Astrocyte (in vitro differentiated cells and primary cell): ENCODE data around the gene ELMO3. TPM values are rescaled to one million over a fixed set of nuclear protein-coding genes. Genes with fewer than 3 reads are reported as not detected.

Source experiments
- DNase-seq: peaks from one replicate; pipeline ENCODE4 v3.0.0-alpha.2; 2010; ENCODE audit warnings: low read depth
- FAIRE-seq: peaks from 2 replicates; lab custom pipeline; 2011; peaks lifted over from hg19 to GRCh38; lab: Jason Lieb, UNC
- H2AFZ ChIP-seq: 2 replicates; pipeline ENCODE4 v1.6.0; 2012; ENCODE audit warnings: low read depth, low read length, inconsistent platforms
- H3K27ac ChIP-seq: 2 replicates; pipeline ENCODE4 v1.5.1; 2011; ENCODE audit warnings: low read depth, low read length, inconsistent platforms
- H3K27me3 ChIP-seq: 2 replicates; pipeline ENCODE4 v1.6.0; 2011; ENCODE audit warnings: low read length, inconsistent platforms; ENCODE audit not compliant: insufficient read depth
- H3K36me3 ChIP-seq: 2 replicates; pipeline ENCODE4 v1.5.1; 2011; ENCODE audit warnings: low read length, inconsistent platforms; ENCODE audit not compliant: insufficient read depth
- H3K4me1 ChIP-seq: 2 replicates; pipeline ENCODE4 v1.5.1; 2011; ENCODE audit warnings: low read length, inconsistent platforms; ENCODE audit not compliant: insufficient read depth
- H3K4me2 ChIP-seq: 2 replicates; pipeline ENCODE4 v1.6.0; 2012; ENCODE audit warnings: low read length, inconsistent platforms
- H3K4me3 ChIP-seq: 2 replicates; pipeline ENCODE4 v1.5.1; 2011; ENCODE audit warnings: low read depth, mild to moderate bottlenecking, low read length, inconsistent platforms; ENCODE audit not compliant: insufficient read depth
- H3K79me2 ChIP-seq: 2 replicates; pipeline ENCODE4 v1.6.0; 2012; ENCODE audit warnings: mild to moderate bottlenecking, low read length, inconsistent platforms; ENCODE audit not compliant: insufficient read depth
- H3K9ac ChIP-seq: 2 replicates; pipeline ENCODE4 v1.6.0; 2012; ENCODE audit warnings: mild to moderate bottlenecking, low read length, inconsistent platforms
- H3K9me3 ChIP-seq: 2 replicates; pipeline ENCODE4 v1.5.1; 2012; ENCODE audit warnings: low read depth, mild to moderate bottlenecking, low read length, inconsistent platforms; ENCODE audit not compliant: insufficient read depth
- H4K20me1 ChIP-seq: 2 replicates; pipeline ENCODE4 v1.6.0; 2012; ENCODE audit warnings: low read length, inconsistent platforms; ENCODE audit not compliant: insufficient read depth
- H3K27ac Mint-ChIP-seq: one replicate; pipeline ENCODE4 v1.8.0; 2021; ENCODE audit warnings: mild to moderate bottlenecking, mixed read lengths; ENCODE audit not compliant: unreplicated experiment
- H3K27me3 Mint-ChIP-seq: one replicate; pipeline ENCODE4 v1.8.0; 2021; ENCODE audit warnings: low read depth, mixed read lengths; ENCODE audit not compliant: unreplicated experiment
- H3K36me3 Mint-ChIP-seq: one replicate; pipeline ENCODE4 v1.8.0; 2021; ENCODE audit warnings: low read depth, mixed read lengths; ENCODE audit not compliant: unreplicated experiment
- H3K4me1 Mint-ChIP-seq: one replicate; pipeline ENCODE4 v1.8.0; 2021; ENCODE audit warnings: low read depth, mixed read lengths; ENCODE audit not compliant: unreplicated experiment
- H3K4me3 Mint-ChIP-seq: one replicate; pipeline ENCODE4 v1.8.0; 2021; ENCODE audit warnings: mild to moderate bottlenecking, moderate library complexity, mixed read lengths; ENCODE audit not compliant: unreplicated experiment
- H3K9me3 Mint-ChIP-seq: one replicate; pipeline ENCODE4 v1.8.0; 2021; ENCODE audit warnings: mild to moderate bottlenecking, mixed read lengths; ENCODE audit not compliant: unreplicated experiment
- CTCF ChIP-seq: IDR thresholded peaks from 2 replicates; pipeline ENCODE4 v1.5.1; 2011; ENCODE audit warnings: low read depth, mild to moderate bottlenecking, inconsistent platforms, low read length, moderate library complexity; ENCODE audit not compliant: insufficient read depth
- EZH2 ChIP-seq: IDR thresholded peaks from 2 replicates; pipeline ENCODE4 v1.6.1; 2012; ENCODE audit warnings: mild to moderate bottlenecking, low read length, inconsistent platforms; ENCODE audit not compliant: insufficient read depth
- total RNA-seq: library from RNA; stranded (reverse); gene quantifications from 2 replicates; pipeline ENCODE4 v1.2.1, GENCODE V29; 2021

The ELMO3 gene
- total RNA-seq, 1 donor from 2014 or later = 1.4 TPM

GRCh38 chr16:67164599-67165061, 34.3 kb upstream of the ELMO3 start, which contains the start of gene HSF4:
Gene HSF4, plus strand, starts transcription at chr16:67164745. Its CDS starts 67 bp downstream, at chr16:67164812.
- H3K79me2 ChIP-seq = no peaks in the 10 kb centered on the region
- no peak within 1 kb of the TSS for H3K9ac ChIP-seq
- Mint-ChIP-seq H3K27ac (peak within 1 kb of the TSS; percentile 41), H3K4me1 (peaks cover 3% of the 10 kb centered on the region), H3K36me3 (peaks cover 2% of the 10 kb centered on the region), H3K9me3 (peaks cover 15% of the 10 kb centered on the region), H3K4me3 (no peak within 1 kb of the TSS), H3K27me3 (peaks cover 53% of the 10 kb centered on the region)
- no peak within 1 kb of the TSS for H3K27ac ChIP-seq
- H3K9me3 ChIP-seq = no peaks in the 10 kb centered on the region
- peaks cover 68% of the 10 kb centered on the region for H3K27me3 ChIP-seq
- peaks cover 31% of the 10 kb centered on the region for H4K20me1 ChIP-seq
- TF ChIP-seq EZH2 (no peak), CTCF (no peak)
- peak within 1 kb of the TSS; percentile 48 for H3K4me3 ChIP-seq
- peak within 1 kb of the TSS; percentile 16 for H2AFZ ChIP-seq
- H3K36me3 ChIP-seq = no peaks in the 10 kb centered on the region
- no peak for DNase-seq
- peaks cover 25% of the 10 kb centered on the region for H3K4me1 ChIP-seq
- no peak for FAIRE-seq
- H3K4me2 ChIP-seq = peak within 1 kb of the TSS; percentile 81

GRCh38 chr16:67165121-67166078, 33.5 kb upstream of the ELMO3 start:
- Mint-ChIP-seq H3K36me3 (peaks cover 2% of the 10 kb centered on the region), H3K27ac (peak overlapping the region; percentile 41), H3K27me3 (peaks cover 53% of the 10 kb centered on the region), H3K9me3 (peaks cover 10% of the 10 kb centered on the region), H3K4me3 (no peak overlapping the region), H3K4me1 (peaks cover 6% of the 10 kb centered on the region)
- no peak overlapping the region for H2AFZ ChIP-seq
- TF ChIP-seq EZH2 = peak; percentile 96
- no peak for TF ChIP-seq CTCF
- peaks cover 68% of the 10 kb centered on the region for H3K27me3 ChIP-seq
- H3K9ac ChIP-seq = no peak overlapping the region
- peak overlapping the region; percentile 22 for H3K4me2 ChIP-seq
- no peaks in the 10 kb centered on the region for H3K79me2 ChIP-seq
- no peaks in the 10 kb centered on the region for H3K9me3 ChIP-seq
- peaks cover 31% of the 10 kb centered on the region for H4K20me1 ChIP-seq
- H3K4me3 ChIP-seq = no peak overlapping the region
- peaks cover 29% of the 10 kb centered on the region for H3K4me1 ChIP-seq
- H3K27ac ChIP-seq = no peak overlapping the region
- H3K36me3 ChIP-seq = no peaks in the 10 kb centered on the region
- FAIRE-seq (no peak), DNase-seq (no peak)
